ENCODE results near the gene STXBP6.

Gene STXBP6

DNA sequence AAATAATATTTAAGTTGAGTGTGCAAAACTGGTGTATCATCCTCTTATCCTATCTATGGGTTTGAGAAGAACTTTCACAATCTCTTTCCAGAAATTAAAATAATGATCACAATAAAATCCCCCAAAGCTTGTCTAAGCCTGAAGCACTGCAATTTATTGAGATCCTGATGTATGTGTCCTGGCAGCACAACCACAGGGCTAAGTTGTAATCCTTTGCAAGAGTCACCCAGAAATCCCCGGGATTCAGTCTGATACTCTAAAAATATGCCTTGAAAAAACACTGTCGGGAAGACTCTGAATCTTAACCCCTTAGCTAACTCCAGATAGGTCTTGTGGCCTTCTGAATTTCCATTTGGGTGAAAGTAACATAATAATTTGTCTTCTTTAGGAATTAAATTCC is 40.3 kb upstream of the STXBP6 start:
- no peak for FAIRE-seq
- no peak for DNase-seq (ENCODE audit: insufficient read length, low spot score)
- TF ChIP-seq, protein P1, sequence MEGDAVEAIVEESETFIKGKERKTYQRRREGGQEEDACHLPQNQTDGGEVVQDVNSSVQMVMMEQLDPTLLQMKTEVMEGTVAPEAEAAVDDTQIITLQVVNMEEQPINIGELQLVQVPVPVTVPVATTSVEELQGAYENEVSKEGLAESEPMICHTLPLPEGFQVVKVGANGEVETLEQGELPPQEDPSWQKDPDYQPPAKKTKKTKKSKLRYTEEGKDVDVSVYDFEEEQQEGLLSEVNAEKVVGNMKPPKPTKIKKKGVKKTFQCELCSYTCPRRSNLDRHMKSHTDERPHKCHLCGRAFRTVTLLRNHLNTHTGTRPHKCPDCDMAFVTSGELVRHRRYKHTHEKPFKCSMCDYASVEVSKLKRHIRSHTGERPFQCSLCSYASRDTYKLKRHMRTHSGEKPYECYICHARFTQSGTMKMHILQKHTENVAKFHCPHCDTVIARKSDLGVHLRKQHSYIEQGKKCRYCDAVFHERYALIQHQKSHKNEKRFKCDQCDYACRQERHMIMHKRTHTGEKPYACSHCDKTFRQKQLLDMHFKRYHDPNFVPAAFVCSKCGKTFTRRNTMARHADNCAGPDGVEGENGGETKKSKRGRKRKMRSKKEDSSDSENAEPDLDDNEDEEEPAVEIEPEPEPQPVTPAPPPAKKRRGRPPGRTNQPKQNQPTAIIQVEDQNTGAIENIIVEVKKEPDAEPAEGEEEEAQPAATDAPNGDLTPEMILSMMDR (IDR thresholded peaks at IDR 0.05; ENCODE audit: insufficient read depth, missing control alignments): no peak

- FAIRE-seq (no peak), DNase-seq (ENCODE audit: insufficient read length, low spot score) (no peak)
- TF ChIP-seq, protein P1 (IDR thresholded peaks at IDR 0.05; ENCODE audit: insufficient read depth, missing control alignments): no peak
Observed at GRCh38 chr14:25089496-25089895, 39.5 kb upstream of the STXBP6 start.

DNA sequence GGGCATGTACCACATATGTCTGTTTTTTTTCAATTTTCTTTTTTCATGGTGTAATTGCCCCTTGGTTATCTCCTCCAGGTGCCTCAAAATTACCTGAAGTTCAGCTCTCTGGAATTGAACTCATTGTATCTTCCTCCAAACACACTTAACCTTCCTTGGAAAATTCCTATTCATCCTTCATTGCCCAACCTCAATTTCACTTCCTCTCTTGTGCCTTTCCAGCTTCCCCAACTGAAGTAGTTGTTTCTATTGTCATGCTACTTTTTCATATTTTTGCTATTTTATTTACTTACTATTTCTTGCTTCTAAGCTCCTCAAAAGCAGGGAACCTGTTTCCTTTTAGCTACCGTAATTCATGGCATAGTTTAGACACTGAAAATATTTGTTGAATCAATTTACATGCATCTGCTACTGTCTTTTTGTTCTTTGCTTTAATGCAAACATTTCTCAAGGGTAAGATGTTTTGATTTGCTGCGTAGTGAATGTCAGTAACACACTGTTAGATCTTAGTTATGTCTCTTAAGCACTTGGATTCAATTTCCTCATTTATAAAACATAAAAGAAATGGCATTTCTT is 37.0 kb upstream of the STXBP6 start:
- FAIRE-seq (no peak), DNase-seq (ENCODE audit: insufficient read length, low spot score) (no peak)
- TF ChIP-seq, protein P1 (IDR thresholded peaks at IDR 0.05; ENCODE audit: insufficient read depth, missing control alignments): no peak

DNA sequence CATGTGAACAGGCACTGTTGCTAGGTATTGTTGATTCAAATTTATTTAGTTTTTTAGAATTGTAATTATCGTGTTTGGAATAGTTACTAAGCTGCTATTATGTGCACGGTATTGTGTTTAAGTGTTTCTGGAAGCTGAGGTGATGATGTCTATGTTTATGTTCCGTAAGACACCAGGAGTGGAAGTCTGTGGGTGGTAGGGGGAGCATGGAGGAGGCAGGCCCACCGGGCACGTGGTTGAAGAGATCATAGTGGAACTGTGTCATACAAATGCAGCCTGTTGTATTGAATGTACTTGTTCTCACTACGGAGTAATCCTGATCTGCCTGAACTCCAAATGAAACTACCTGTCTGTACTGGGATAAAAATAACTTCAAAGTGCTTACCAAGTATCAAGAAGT is 36.1 kb upstream of the STXBP6 start:
- FAIRE-seq: no peak
- TF ChIP-seq, protein P1 (IDR thresholded peaks at IDR 0.05; ENCODE audit: insufficient read depth, missing control alignments): no peak
- no peak for DNase-seq (ENCODE audit: insufficient read length, low spot score)

DNA sequence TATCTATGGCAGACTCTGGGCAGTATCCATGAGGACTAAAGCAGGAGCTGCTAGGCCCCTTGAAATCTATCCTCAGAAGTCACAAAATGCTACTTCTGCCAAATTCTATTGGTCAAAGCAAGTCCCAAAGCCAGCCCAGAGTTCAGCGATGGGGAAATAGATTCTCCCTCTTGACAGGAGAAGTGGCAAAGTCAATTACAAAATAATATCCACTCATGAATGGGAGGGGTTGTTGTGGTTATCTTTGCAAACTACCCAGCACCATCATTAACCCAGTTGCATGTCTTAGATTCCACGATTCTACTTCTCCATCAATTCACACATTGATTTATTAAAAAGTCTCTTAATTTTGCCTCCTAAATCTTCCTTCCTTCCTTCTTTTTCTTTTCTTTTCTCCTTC is 30.7 kb upstream of the STXBP6 start:
- DNase-seq (ENCODE audit: insufficient read length, low spot score) (no peak), FAIRE-seq (no peak)

DNA sequence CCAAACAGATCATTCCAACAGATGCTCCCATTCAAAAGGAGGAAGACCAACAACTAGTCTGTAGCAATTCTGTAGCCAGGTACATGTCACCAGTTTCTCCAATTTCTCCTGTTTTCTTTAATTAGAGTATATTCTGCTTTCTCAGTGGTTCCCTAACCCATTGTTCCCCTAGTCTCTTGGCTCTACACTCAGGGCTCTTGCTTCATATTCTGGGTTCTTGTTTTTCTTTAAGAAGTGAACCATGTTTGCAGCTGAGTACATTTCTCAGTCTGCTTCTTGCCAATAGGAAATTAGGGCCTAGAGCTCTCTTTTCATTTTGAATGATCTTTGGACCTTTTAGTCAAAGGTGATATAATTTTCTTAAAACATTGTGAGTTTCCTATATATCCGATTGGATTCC is 29.4 kb upstream of the STXBP6 start:
- TF ChIP-seq, protein P1 (IDR thresholded peaks at IDR 0.05; ENCODE audit: insufficient read depth, missing control alignments): no peak
- FAIRE-seq (no peak), DNase-seq (ENCODE audit: insufficient read length, low spot score) (no peak)

More for the DNA sequence above, 30.7 kb upstream of the STXBP6 start:
- TF ChIP-seq, protein P1 (IDR thresholded peaks at IDR 0.05; ENCODE audit: insufficient read depth, missing control alignments): no peak

- TF ChIP-seq, protein P1 (IDR thresholded peaks at IDR 0.05; ENCODE audit: insufficient read depth, missing control alignments): no peak
Observed at GRCh38 chr14:25074099-25074685, 24.2 kb upstream of the STXBP6 start.

More at GRCh38 chr14:25074099-25074685, 24.2 kb upstream of the STXBP6 start:
- FAIRE-seq (no peak), DNase-seq (ENCODE audit: insufficient read length, low spot score) (no peak)

Measured in D721Med (cell line).